ENCODE data around the gene PIGC. TPM values are rescaled to one million over a fixed set of nuclear protein-coding genes. Genes with fewer than 3 reads are reported as not detected.

Gene PIGC
- total RNA-seq, 1 experiment from 2014 or later: 17.5 TPM

DNA sequence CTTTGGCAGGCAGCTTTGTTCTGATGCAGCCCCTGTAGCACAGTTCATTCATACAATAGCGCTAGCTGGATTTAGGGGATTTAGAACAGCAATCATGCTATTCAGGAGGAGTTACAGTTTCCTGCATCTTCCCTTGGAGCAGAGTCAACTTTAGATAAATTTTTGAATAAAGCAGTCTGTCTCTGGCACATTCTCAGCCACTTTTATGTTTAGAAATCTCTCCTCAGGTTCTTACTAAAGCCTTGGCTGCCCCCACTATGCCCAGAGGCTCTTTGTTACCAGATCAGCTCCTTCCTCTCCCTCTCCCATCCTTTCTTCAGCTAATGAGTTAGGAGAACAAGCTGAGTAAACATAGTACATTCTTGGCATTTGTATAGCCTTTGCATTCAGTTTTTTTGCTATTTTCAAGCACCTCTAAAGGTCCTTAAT is 17.0 kb upstream of the PIGC start:
- Histone ChIP-seq H3K79me1 (ENCODE audit: insufficient read depth, low read depth, low read length, poor library complexity, severe bottlenecking) (no peaks in the 10 kb centered on the region), H3K23me2 (ENCODE audit: insufficient read length, low read depth, low read length, poor library complexity, severe bottlenecking) (no peaks in the 10 kb centered on the region), H2BK12ac (ENCODE audit: insufficient read length, low read depth, low read length) (no peak overlapping the region), H2BK15ac (ENCODE audit: low read depth, low read length) (no peak overlapping the region), H4K5ac (ENCODE audit: insufficient read length, low read depth, low read length) (no peak overlapping the region), H3K18ac (ENCODE audit: insufficient read length, low read depth, low read length) (no peak overlapping the region), H2AK5ac (ENCODE audit: insufficient read length, low read length) (no peak overlapping the region), H2BK5ac (ENCODE audit: insufficient read length, low read length) (no peak overlapping the region), H3K56ac (ENCODE audit: insufficient read length, low read depth, low read length) (no peak overlapping the region), H2AFZ (ENCODE audit: low read length) (peak overlapping the region; percentile 42), H4K91ac (ENCODE audit: insufficient read length, low read depth, low read length) (no peak overlapping the region), H3K23ac (ENCODE audit: insufficient read length, low read depth, low read length) (no peak overlapping the region), H3K4me1 (ENCODE audit: insufficient read depth, low read length) (no peaks in the 10 kb centered on the region; the same call in 1 of the 2 replicates), H3K4ac (ENCODE audit: low read depth, low read length) (no peak overlapping the region), H3K4me2 (ENCODE audit: insufficient read depth, insufficient read length, low read length) (no peak overlapping the region), H3K9me3 (ENCODE audit: control insufficient read depth, low read depth, low read length) (no peaks in the 10 kb centered on the region), H4K8ac (replicated peaks; ENCODE audit: insufficient read length, low read depth, low read length) (no peak overlapping the region), H4K20me1 (ENCODE audit: control insufficient read depth, insufficient read depth, insufficient read length) (no peaks in the 10 kb centered on the region), H2BK120ac (ENCODE audit: low read depth, low read length, poor library complexity, severe bottlenecking) (no peak overlapping the region), H3K79me2 (ENCODE audit: insufficient read depth, low read length) (no peaks in the 10 kb centered on the region), H3K27ac (ENCODE audit: insufficient read length, low read depth, low read length) (no peak overlapping the region), H3K9ac (ENCODE audit: extremely low read depth, insufficient read length, low read length) (no peak overlapping the region), H2BK20ac (ENCODE audit: low read depth, low read length, poor library complexity, severe bottlenecking) (no peak overlapping the region), H3K27me3 (ENCODE audit: insufficient read depth, low read length) (no peaks in the 10 kb centered on the region), H3T11ph (ENCODE audit: low read length) (no peak overlapping the region), H3K14ac (ENCODE audit: insufficient read depth, low read length) (no peak overlapping the region)
- Mint-ChIP-seq H3K36me3 (ENCODE audit: insufficient read depth in 1 of 3, low read depth in 3 of 3) (no peaks in the 10 kb centered on the region), H3K9me3 (no peaks in the 10 kb centered on the region), H3K4me3 (no peak overlapping the region), H3K4me1 (peaks cover 12 to 13% of the 10 kb centered on the region in 2 experiments), H3K27ac (no peak overlapping the region; a peak in 1 of 7 replicates), H3K27me3 (ENCODE audit: low read depth) (no peaks in the 10 kb centered on the region)
- DNase-seq: no peak
- TF ChIP-seq CTCF (conservative IDR thresholded peaks at IDR 0.05): no peak
- no CpG with 5 or more reads among the region's 1 CpG for WGBS (ENCODE audit: extremely low coverage, insufficient read length, low lambda C conversion rate)

All from H9 (cell line).